AG10803 (cell line): ENCODE results near the gene TGFB3.

ENCODE experiments used
- DNase-seq: peaks from one replicate; pipeline ENCODE4 v3.0.0; 2010; ENCODE audit warnings: low read depth
- H3K4me3 ChIP-seq: 2 replicates; pipeline ENCODE4 v1.5.1; 2011; ENCODE audit warnings: mild to moderate bottlenecking, low read length, control low read depth
- TF ChIP-seq, protein P1 (sequence below): conservative IDR thresholded peaks from 2 replicates; pipeline ENCODE4 v1.5.1; 2011; ENCODE audit warnings: mild to moderate bottlenecking, low read length, control low read depth, inconsistent platforms

TGFB3 gene

GRCh38 chr14:75981426-75982265 lies at the start of gene TGFB3:
Gene TGFB3 (minus strand): TSS chr14:75981995. CDS start chr14:75980893, 1,102 bp downstream.
- peak; percentile 92 for DNase-seq
- TF ChIP-seq, protein P1, sequence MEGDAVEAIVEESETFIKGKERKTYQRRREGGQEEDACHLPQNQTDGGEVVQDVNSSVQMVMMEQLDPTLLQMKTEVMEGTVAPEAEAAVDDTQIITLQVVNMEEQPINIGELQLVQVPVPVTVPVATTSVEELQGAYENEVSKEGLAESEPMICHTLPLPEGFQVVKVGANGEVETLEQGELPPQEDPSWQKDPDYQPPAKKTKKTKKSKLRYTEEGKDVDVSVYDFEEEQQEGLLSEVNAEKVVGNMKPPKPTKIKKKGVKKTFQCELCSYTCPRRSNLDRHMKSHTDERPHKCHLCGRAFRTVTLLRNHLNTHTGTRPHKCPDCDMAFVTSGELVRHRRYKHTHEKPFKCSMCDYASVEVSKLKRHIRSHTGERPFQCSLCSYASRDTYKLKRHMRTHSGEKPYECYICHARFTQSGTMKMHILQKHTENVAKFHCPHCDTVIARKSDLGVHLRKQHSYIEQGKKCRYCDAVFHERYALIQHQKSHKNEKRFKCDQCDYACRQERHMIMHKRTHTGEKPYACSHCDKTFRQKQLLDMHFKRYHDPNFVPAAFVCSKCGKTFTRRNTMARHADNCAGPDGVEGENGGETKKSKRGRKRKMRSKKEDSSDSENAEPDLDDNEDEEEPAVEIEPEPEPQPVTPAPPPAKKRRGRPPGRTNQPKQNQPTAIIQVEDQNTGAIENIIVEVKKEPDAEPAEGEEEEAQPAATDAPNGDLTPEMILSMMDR = no peak
- H3K4me3 ChIP-seq = peak within 1 kb of the TSS; percentile 60

GRCh38 chr14:76024211-76024907 lies 42.6 kb upstream of the TGFB3 start:
- H3K4me3 ChIP-seq = no peak overlapping the region
- no peak for DNase-seq
- TF ChIP-seq, protein P1 = no peak

DNA sequence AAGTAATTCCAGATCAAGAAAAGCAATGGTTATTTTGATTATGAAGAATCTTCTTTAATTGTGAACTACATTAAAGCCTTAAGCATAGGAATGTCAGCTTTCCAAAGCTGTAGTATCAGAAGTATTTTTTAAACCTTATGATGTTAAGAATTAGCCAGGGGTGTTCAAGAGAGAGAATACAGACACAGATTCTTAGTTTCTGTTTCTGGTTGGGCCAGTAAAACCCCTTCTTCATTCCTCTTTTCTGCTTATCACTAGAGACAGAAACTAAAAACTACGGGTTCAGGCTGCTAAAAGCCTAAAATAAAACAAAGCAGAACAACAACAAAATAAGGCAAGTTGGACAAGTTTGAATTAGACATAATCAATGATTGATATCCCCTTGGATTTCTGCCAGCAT lies 42.0 kb upstream of the TGFB3 start:
- no peak for DNase-seq
- TF ChIP-seq, protein P1 = no peak
- H3K4me3 ChIP-seq = no peak overlapping the region

DNA sequence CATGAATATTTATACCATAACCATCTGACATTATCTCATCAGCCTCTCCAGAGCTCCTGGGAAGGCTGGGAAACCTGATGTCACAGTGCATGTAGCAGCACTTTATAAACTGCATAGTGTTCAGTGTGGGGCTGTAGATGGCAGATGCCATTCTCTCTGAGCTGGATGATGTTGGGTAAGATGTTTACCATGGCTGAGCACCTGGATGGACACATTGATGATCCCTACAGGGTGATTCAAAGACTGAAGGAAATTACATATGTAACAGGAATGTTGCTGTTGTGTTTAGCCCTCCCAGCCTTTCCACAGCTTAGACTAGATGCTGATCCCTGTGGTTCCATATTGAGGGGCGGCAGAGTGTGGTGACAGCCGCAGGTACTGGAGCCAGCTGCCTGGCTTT lies 41.2 kb upstream of the TGFB3 start:
- no peak for DNase-seq
- TF ChIP-seq, protein P1 = no peak
- no peak overlapping the region for H3K4me3 ChIP-seq

DNA sequence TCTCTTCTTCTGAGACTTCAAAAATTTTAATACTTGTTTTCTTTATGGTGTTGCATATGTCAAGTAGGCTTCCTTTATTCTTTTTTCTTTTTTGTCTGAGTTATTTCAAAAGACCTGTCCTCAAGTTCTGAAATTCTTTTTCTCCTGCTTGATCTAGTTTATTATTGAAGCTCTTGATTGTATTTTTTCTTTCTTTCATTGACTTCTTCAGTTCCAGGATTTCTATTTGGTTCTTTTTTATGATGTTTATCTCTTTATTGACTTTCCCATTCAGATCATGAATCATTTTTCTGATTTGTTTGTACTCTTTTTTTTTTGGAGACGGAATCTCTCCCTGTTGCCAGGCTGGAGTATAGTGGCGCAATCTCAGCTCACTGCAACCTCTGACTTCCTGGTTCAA lies 37.9 kb upstream of the TGFB3 start:
- TF ChIP-seq, protein P1 = no peak
- no peak for DNase-seq
- H3K4me3 ChIP-seq = no peak overlapping the region

DNA sequence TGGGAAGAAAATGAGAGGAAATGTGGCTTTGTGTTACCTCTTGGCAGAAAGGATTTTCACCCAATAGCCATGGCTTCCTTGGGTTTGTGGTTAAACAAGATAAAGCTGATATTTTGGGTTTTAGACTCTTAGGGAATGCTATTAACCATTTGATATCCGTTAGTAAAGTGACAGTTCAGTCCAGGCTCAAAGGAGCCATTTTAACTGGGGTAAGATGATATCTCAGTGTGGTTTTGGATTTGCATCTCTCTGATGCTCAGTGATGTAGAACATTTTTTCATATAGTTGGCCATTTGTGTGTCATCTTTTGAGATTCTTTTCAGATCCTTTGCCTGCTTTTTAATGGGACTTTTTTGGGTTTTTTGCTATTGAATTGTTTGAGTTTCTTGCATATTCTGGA lies 33.9 kb upstream of the TGFB3 start:
- no peak for DNase-seq
- no peak overlapping the region for H3K4me3 ChIP-seq

More for the DNA sequence above, 33.9 kb upstream of the TGFB3 start:
- TF ChIP-seq, protein P1 = no peak
